SKM-1 treated with dmso at 0.1 percent for 144 hours (cell line): Measurements from ENCODE around the gene UGT1A9.

Experiments
- DNase-seq: peaks from one replicate; lab custom pipeline; 2025; ENCODE audit not compliant: unreplicated experiment; lab: John Stamatoyannopoulos, UW

UGT1A9 gene

DNA sequence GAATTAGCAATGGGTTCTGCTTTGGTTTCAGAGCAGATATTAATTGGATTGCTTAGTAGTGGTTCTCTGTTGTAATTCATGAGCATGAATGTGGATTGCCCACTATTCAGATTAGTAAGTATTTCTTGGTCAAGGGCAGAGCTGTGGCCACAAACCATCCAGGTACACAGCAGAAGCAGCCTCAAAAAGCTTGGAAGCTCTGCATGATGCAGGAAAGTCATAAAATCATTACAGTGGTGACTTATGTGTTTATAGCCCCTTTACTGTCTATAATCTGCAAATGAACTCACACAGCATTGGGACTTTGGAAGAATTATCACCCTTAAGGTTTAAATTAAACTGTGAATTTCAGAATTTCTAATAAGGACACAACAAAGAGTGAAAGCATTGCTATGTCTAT lies 86.4 kb downstream of the UGT1A9 start:
- DNase-seq = no peak

DNA sequence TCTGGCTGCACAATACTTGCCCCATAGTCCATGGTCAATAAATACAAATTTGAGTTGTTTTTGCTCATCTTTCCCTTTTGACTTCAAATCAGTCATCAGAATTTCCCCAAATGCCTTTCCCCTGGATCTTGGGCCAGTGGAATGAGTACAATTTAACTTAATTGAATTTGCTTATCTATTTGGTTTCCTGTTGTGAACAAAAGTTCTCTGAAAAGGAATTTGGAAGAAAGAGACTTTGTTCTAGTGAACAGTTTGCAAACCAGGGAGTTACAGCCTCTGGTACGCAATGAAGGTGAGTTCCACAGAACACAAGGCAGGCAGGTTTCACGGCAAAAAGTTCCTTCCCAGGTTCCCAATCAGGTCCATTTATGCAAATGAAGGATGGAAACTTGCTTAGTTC lies 87.2 kb downstream of the UGT1A9 start:
- DNase-seq = no peak

DNA sequence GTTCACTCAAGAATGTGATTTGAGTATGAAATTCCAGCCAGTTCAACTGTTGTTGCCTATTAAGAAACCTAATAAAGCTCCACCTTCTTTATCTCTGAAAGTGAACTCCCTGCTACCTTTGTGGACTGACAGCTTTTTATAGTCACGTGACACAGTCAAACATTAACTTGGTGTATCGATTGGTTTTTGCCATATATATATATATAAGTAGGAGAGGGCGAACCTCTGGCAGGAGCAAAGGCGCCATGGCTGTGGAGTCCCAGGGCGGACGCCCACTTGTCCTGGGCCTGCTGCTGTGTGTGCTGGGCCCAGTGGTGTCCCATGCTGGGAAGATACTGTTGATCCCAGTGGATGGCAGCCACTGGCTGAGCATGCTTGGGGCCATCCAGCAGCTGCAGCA lies 88.3 kb downstream of the UGT1A9 start, which contains the start of gene UGT1A1:
Gene UGT1A1, plus strand, starts transcription at position 228 of the 400 bp plus-strand sequence. Its CDS starts 18 bp downstream, at position 246.
- DNase-seq = no peak

DNA sequence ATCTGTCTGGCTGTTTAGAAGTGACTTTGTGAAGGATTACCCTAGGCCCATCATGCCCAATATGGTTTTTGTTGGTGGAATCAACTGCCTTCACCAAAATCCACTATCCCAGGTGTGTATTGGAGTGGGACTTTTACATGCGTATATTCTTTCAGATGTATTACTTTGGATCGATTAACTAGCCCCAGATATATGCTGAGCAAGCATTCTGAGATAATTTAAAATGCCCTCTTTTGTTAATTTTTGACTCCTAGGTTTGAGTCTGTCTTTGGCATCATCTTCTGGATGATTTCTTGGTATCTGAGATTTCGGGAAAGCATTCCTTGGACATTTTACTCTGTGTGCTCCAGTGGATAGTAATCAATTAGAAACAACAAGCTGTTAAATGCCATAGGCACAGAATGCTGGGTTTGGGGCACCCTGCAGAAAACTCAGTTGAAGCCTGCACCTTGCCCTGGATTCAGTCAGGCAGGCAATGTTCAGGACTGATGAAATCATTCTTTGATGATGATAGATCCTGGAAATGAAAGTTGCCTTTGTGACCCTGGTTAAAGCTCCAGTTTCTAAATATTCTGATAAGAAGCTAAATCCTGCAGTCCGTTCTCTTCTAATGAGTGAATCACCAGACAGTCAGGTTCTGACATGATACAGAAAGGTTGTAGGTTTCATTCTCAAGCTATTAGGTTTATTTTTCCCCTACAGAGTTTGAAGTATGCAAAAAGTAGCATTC lies 89.5 kb downstream of the UGT1A9 start:
- no peak for DNase-seq

DNA sequence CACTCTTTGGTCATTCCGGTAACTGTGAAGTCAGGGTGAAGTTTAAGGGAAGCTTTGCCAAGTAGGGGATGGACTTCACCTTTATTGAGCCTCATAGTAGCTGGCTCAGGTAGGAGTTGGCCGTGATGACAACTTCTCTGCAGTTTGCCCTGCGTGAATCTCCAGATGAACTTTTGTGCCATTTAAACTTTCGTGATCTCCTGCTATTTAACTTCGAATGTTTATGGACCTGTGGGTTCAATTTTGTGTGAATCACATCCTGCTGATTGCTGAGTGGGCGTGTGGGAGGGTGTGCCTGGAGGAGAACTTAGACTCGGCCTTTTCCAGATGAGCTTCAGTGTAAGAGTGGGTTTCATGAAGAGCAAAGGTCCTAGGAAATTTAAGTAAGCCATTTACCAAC lies 92.6 kb downstream of the UGT1A9 start:
- DNase-seq = no peak

DNA sequence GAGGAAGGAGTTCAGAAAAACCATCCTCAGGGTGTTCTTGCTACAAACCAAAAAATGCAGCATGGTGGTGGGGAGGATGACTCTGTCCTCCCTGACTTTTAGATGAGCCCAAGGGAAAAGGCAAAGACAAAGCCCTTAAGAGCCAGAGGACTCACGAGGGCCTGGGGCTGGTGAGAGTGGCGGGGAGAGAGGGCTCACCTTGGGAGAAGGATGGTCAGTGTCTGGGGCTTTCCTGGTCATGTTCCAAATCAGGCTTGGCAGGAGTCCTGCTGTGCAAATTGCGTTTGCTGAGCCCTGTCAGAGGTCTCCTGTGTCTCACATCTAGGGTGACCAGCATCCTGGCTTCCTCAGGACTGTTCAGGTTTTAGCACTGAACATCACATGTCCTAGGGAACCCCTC lies 93.1 kb downstream of the UGT1A9 start:
- no peak for DNase-seq

DNA sequence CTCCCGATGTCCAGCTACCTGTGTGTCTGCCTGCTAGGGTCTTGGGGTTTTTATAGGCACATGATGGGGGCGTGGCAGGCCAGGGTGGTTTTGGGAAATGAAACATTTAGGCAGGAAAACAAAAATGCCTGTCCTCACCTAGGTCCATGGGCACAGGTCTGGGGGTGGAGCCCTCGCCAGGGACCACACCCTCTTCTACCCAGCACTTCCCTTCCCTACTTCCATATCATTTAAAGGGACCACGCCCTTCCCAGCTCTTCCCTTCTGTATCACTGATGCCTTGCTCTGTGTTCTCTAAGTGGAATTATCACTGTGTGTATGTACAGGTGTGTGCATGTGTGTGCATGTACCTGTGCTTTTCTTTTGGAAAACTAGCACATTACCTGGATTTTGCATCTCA lies 94.7 kb downstream of the UGT1A9 start:
- no peak for DNase-seq

DNA sequence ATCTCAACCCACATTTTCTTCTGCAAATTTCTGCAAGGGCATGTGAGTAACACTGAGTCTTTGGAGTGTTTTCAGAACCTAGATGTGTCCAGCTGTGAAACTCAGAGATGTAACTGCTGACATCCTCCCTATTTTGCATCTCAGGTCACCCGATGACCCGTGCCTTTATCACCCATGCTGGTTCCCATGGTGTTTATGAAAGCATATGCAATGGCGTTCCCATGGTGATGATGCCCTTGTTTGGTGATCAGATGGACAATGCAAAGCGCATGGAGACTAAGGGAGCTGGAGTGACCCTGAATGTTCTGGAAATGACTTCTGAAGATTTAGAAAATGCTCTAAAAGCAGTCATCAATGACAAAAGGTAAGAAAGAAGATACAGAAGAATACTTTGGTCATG lies 96.4 kb downstream of the UGT1A9 start:
- DNase-seq = no peak

DNA sequence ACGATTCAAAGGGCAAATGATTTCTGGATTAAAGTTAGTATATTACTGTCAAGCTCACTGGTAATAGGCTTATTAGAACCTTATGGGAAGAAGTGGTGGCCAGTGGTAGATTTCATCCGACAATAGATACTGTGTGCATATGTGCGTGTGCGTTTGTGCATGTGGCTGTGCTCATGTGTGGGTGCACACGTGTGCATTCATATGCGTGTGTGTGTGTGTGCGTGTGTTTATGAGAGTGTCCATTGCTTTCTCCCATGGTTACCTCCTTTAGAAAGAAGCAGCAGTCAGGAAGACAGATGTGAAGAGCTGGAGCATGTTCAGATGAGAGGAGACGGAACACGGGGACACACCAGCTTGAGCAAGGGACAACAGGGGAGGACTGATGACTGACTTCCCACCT lies 97.6 kb downstream of the UGT1A9 start:
- no peak for DNase-seq

DNA sequence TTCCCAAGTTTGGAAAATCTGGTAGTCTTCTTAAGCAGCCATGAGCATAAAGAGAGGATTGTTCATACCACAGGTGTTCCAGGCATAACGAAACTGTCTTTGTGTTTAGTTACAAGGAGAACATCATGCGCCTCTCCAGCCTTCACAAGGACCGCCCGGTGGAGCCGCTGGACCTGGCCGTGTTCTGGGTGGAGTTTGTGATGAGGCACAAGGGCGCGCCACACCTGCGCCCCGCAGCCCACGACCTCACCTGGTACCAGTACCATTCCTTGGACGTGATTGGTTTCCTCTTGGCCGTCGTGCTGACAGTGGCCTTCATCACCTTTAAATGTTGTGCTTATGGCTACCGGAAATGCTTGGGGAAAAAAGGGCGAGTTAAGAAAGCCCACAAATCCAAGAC lies 100.5 kb downstream of the UGT1A9 start:
- no peak for DNase-seq

DNA sequence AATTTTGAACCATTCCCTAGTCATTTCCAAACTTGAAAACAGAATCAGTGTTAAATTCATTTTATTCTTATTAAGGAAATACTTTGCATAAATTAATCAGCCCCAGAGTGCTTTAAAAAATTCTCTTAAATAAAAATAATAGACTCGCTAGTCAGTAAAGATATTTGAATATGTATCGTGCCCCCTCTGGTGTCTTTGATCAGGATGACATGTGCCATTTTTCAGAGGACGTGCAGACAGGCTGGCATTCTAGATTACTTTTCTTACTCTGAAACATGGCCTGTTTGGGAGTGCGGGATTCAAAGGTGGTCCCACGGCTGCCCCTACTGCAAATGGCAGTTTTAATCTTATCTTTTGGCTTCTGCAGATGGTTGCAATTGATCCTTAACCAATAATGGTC lies 100.9 kb downstream of the UGT1A9 start:
- DNase-seq = no peak

DNA sequence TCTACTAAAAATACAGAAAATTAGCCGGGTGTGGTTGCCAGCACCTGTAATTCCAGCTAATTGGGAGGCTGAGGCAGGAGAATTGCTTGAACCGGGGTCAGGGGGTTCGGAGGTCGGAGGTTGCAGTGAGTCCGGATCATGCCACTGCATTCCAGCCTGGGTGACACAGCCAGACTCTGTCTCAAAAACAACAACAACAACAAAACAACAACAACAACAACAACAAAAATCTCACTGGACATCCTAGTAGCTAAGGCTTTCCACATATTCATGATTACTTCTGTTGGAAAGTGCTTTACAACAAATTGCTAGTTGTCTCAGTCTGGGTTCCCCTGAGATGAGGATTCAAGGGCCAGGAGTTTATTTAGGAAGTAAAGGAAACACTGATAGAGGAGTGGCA lies 102.2 kb downstream of the UGT1A9 start:
- no peak for DNase-seq

DNA sequence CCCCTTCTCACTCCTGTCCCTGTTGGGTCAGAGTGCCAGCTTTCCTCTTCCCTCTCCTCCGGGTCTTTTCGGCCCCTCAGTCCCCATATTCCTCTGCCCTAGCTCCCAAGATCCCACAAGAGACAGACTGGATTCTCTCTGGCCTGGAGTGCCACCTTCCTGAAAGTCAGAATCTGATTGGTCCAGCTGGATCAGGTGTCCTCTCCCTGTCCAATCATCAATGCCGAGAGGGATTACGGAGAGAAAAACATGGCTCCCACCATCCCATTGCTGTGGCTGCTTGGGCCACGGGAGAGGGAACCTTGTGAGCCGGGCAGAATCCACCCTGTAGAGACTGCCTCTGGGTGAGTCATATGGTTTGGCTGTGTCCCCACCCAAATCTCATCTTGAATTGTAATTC lies 103.7 kb downstream of the UGT1A9 start:
- DNase-seq = no peak

DNA sequence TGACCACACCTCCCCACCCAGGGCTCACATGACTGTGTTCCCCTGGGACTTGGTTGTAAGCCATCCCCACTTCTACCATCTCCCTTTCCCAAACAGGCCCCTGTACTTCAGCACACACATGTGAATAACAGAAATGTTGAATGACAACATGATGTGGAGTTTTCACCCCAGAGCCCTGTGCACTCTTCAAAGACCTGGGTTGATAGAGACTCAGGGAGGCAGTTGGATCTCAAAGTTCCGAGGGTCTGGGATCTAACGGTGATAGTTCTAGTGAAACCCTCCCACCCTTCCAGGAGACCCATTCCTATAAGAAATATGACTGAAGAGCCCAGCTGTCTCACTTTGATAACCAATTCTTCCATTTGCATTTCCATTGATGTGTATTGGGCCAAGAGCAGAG lies 106.3 kb downstream of the UGT1A9 start, which contains the start of gene MROH2A:
Gene MROH2A, plus strand, starts transcription at position 301 of the 400 bp plus-strand sequence. CDS start 1,029 bp downstream, outside the sequence.
- DNase-seq = no peak

DNA sequence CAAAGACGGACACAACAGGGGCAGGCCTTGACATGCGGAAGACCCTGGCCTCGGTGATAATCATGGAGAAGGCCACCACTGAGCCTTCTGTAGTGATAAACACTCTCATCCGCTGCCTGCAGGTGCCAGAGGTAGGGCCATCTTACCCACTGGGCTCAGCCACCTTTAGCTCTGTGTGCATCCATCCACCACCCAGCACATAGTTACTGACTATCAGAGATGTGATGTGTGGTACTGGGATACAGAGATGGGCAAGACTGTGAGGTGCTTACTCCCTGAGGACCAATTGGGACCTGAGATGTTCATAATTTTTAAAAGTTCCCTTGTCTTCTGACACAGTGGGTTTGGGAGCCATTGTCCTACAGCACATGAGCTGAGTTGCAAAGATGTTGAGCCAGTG lies 108.0 kb downstream of the UGT1A9 start:
- no peak for DNase-seq

DNA sequence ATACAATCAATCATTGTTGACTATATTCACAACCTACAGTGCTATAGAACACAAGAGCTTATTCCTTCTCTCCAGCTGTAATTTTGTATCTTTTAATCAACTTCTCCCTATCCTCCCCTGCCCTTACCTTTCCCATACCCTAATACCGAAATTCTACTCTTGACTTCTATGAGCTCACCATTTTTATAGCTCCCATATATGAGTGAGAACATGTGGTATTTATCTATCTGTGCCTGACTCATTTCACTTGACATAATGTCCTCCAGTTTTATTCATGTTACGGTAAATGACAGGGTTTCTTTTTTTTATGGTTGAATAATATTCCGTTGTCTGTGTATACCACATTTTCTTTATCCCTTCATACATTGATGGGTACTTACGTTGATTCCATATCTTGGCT lies 109.1 kb downstream of the UGT1A9 start:
- DNase-seq = no peak

DNA sequence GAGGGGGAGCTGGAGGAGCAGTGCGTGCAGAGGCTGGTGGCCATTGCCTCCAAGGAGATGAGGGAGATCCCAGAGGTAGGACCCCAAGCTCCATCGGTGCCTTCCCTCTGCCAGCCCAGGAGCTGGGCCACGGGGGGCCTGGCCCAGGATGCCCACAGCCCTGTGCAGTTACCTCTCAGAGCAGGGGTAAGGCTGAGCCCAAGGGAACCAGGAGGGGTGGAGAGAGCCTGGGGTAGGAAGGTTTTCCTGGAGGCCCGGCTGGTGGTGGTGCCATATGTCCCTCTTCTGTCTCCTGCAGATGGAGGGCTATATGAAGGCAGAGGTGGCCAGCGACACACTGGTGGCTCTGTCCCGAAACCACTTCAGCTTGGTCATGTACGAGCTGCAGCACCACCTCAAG lies 117.9 kb downstream of the UGT1A9 start:
- no peak for DNase-seq

DNA sequence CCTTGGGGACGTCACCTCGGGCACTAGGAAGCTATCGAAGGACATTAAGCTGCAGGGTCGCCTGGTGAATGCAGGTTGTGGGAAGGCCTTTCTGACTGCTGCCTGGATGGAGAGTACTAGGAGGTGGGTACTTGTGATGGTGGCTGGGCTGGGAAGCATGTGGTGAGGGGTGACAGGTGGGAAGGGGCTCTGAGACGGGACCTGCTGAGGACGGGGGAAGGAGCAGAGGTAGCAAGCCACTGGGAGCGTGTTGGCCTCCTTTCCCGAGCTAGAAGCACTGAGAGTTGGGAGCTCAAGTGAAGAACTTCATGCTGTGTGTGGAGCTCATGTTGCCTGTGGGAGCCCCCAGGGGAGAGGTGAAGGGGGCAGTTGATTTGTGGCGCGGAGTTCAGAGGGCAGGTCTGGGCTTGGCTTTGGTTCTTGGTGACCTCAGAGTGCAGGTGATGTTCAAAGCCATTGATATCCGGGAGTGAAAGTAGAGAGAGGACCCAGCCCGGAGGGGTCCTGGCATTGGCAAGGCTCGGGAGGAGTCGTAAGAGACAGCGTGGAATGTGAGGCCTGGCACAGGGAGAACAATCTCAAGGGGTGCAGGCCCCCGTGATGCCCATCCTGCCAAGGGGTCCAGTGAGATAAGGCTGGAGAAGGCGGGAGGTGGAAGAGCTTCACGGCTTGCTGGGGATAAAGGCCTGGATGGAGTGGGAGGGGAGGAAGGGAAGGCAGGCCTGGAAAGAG lies 119.6 kb downstream of the UGT1A9 start:
- DNase-seq = no peak

DNA sequence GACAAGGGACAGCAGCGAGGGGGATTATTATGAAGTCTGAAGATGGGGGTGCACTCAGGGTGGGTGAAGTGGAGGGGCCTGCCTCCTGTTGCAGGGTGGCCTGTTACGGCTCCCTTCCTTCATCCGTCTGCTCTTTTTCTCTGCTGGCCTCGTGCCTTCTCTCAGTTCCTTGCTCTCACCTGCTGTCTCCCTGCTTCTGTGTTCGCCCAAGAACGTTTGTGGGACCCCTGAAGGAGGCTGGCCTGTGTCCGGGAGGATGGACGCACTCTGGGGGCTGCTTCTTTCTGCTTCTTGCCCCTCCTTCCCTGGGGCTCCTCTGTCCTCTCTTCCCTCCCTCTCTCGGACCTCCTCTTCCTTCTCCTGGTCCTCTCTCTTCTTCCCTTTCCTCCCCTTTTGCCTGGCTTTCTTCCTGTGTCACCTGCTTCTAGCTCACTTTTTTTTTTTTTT lies 120.2 kb downstream of the UGT1A9 start:
- DNase-seq = no peak

DNA sequence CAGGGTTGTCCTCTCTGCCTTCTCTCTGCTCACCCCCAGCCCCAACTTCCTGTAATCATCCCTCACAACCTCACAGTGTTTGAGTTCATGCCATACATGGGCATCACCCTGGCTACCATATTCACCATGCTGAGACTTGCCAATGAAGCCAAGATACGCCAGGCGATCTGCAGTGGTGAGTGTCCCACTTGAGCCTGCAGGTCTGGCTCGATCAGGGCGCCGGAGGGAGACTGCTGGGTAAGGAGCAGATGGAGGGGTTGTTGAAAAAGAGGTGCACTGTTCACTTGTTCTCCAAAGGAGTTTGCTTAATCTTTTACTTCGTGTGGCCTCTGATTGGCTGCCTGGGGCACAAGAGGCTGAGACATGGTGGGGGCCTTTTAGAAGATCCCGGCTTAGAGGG lies 121.0 kb downstream of the UGT1A9 start:
- no peak for DNase-seq

DNA sequence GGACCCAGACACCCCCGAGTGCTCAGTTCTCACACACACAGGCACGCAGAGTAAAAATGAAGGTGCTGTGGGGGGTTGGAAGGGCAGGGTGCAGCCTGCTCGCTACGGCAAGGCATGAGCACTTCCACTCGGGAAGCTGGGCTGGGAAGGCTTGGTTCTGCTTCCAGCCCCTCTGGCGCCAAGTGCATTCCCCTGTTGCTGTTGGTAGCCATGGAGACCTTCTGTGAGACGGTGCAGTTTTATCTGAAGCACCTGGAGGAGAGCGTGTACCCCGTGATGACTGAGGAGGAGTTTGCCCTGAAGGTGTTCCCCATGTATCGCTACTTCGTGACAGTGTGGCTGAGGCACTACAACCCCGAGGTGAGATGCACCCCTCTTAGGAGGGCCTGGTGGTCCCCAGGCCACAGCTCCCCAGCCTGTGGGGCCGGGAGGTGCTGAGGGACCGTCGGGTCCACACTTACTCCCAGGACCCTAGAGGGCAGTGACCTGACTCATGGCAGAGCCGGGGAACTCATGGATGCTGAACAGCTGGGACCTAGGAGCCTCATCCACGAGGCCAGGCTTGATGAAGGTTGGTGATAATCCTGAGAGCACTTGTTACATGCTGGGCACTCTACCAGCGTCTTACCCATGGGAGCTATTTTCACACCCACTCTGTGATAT lies 121.9 kb downstream of the UGT1A9 start:
- no peak for DNase-seq

DNA sequence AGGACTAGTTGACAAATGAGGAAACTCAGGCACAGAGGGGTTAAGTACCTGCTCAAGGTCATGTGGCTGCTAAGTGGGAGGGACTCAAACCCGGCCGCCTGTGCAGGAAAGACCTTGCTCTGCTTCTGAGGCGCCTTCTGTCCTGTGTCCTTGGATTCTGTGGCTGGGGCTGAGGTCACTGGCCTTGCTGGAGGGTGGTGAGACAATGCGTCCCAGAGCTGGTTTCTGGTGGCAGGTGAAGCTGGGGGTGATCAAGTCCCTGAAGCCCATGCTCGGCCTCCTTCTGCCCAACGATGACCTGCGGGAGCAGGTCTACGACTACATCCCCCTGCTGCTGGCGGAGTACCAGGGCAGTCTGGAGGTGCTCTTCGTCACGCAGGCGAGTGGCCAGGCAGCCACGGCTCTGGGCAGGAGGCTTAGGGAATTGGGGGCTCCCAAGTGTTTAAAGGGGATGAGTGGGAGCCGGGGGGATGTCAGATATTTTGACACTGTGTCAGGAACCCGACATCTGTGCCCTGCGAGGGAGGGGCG lies 122.5 kb downstream of the UGT1A9 start:
- no peak for DNase-seq
